HG03139 (cell line): ENCODE measurements around the gene PTPRA.
"Not testable (repeated sequence)": the region's sequence is repeated elsewhere in the genome, so short reads cannot be mapped to it uniquely, and the experiment has no call there.

Experiments
- ATAC-seq: cut with Tn5 transposase; IDR thresholded peaks from one replicate; pipeline ENCODE4 v1.9.1; 2021; ENCODE audit not compliant: unreplicated experiment

Gene PTPRA, protein sequence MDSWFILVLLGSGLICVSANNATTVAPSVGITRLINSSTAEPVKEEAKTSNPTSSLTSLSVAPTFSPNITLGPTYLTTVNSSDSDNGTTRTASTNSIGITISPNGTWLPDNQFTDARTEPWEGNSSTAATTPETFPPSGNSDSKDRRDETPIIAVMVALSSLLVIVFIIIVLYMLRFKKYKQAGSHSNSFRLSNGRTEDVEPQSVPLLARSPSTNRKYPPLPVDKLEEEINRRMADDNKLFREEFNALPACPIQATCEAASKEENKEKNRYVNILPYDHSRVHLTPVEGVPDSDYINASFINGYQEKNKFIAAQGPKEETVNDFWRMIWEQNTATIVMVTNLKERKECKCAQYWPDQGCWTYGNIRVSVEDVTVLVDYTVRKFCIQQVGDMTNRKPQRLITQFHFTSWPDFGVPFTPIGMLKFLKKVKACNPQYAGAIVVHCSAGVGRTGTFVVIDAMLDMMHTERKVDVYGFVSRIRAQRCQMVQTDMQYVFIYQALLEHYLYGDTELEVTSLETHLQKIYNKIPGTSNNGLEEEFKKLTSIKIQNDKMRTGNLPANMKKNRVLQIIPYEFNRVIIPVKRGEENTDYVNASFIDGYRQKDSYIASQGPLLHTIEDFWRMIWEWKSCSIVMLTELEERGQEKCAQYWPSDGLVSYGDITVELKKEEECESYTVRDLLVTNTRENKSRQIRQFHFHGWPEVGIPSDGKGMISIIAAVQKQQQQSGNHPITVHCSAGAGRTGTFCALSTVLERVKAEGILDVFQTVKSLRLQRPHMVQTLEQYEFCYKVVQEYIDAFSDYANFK

DNA sequence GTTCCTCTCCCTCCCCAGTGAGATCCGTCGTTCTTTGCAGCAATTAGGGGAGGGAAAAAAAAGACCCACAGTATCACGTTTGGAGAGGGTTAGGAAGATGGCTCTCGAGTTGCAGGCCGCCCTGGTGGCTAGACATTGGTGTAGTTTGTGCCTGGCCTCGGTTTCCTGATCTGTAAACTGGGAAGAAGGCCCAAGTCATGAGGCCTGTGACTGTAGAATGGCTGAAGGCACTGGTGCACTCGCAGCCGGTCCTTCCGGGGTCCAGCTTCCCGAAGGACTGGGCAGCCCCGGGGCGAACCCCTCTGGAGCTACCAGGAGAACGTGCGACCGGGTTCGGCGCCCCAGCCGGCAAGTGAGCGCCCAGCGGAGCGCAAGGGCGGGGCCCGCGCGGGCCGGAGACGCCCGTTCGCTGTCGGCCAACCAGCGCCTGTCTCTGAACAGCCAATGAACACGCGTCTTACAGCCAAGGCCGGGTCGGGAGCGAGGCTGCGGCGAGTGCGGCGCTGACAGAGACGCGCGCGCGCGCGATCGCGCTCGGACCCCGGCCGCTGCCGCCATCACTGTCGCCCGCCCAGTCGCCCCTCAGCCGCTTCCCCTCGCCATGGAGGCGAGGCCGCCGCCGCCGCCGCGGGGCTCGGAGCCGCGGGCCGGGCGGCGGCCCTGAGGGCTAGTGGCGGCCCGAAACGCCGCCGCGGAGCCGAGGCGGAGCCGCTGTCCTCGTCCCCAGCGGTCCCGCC, at the start of gene PTPRA:
TSS of gene PTPRA (plus strand) at position 472 of the 737 bp plus-strand sequence. CDS start 90,797 bp downstream, outside the sequence.
- peak; percentile 94 for ATAC-seq

GRCh38 chr20:2825761-2826160, 47.5 kb upstream of the PTPRA start:
- ATAC-seq: no peak

- ATAC-seq: no peak
Measured at GRCh38 chr20:2826655-2827054, 46.6 kb upstream of the PTPRA start.

DNA sequence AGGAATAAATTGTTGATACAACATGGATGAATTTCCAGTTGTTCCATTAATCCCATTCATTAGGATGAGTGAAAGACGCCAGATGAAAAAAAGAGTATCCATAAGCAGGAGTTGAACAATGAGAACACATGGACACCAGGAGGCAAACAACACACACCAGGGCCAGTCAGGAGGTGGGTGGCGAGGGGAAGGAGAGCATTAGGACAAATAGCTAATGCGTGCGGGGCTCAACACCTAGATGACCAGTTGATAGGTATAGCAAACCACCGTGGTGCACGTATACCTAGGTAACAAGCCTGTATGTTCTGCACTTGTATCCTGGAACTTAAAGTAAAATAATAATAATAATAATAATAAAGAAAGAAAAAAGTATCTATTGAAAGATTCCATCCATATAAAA, 43.9 kb upstream of the PTPRA start:
- ATAC-seq: no peak

GRCh38 chr20:2831206-2831605, 42.1 kb upstream of the PTPRA start:
- not testable (repeated sequence) for ATAC-seq

DNA sequence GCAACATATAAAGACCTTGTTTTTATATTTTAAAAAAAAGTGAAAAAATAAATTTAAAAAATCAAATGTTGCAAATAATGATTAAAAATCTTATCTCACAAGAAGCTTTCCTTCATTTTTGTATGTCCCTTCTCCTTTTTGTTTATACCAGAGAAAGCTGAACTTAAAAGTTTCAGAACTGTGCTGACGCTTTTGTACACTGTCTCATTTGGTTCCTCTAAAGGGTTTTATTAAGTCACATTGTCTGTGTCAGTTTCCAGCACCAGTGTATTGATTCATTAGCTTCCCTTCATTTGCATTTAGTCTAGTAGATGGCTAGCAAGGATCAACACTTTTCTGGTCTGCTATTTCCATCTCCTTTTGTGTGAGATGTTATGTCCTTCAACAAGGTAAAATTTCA, 39.5 kb upstream of the PTPRA start:
- no peak for ATAC-seq

- ATAC-seq: no peak
Measured at GRCh38 chr20:2834401-2835110, 38.7 kb upstream of the PTPRA start.

DNA sequence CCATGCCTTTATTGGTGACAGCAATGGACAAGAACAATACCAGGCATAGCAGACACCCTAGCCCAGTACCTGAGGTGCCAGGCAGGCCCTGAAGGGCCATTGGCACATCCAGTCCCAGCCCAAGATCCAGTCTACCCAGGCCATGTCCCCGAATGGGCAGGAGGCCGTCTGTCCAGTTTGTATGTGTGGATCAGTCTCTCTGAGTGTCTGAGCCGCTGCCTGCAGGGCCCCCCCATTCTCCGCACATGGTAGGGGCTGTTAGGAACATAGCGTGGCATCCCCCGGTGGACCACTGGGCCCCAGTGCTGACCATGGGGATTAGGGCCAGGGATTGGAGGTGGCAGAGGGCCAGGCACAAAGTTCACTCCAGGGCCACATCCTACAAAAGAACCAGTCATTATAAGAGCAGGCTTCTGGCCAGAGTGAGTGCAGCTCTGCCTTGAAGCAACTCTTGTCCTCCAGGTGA, 37.9 kb upstream of the PTPRA start:
- no peak for ATAC-seq

DNA sequence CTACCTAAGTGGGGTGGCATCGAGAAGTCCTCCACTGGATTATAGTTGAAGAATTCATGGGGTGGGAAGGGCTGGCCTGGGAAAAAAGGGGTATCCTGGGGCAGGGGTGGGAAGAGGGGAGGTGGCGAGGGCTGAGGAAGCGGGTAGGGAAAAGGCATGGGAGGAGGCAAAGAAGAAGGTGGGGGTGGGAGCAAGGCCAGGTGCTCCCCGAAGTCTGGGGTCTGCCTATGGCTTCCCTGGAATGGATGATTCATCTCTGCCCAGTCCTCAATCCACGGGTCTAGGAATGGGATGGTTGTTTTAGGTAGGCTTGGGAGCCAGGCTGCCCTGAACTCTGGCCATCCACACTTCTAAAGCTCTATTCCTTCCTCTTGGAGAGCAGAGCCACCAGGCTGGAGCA, 37.2 kb upstream of the PTPRA start:
- no peak for ATAC-seq

DNA sequence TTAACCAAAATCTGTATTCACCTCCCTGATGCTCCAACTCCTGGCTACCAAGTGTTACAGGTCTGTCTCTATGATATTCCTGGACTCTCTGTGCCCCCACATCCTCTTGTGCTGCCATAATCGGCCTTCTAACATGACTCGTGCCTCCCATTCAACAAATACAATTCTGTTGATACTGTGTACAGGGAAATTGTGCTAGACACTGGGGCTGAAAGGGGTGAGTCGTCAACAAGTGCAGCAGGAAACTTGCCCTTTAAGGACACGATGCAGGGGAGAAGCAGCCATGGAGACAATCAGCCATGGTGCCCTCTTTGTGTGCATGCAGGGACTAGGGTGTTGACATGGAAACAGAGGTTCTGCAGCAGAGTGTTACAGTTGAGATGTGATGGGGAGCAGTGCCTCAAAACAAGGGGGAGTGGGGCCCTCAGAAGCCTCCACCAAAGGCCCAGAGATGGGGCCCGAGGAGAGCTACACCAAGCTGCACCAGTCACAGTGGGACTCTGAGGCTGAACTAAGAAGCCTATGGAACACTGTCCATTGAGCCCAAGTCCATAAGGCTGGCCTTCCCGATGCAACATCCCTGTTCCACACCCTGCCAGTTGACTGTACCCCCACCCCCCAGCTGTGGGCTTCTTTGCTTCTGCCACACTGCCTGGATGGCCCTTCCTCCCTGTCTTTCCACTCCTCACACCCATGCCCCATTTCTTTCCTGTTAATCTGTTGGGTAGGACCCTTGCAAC, 35.9 kb upstream of the PTPRA start:
- ATAC-seq: no peak

DNA sequence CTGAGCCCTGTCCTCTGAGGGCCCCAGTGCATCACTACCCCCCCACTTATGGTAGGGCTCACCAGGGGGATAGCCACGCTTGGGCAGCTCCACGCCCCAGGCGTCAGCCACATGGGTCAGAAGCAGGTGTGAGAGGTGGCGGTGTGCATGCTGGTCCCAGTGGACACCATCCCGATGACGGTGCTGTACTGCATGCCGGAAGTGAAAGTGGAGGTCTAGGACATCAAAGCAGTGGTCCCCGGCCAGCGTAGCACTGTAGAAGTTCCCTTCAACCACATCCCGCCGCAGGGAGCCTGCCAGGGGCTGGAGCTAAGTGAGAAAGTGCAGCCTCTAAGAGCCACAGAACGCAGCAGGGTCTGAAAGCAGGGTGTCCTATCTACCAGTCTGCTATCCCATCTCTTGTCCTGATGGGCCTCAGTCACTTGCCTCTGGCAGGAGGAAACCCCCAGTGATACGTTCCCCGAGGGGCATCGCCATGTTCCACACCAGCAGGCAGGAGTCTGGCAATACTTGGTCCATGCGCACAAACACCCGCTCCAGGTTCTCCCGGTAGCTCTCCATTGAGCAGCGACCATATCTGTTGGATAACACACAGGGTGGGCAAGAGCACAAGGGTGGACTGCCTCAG, 35.0 kb upstream of the PTPRA start:
- no peak for ATAC-seq

GRCh38 chr20:2838847-2839671, 34.2 kb upstream of the PTPRA start:
- no peak for ATAC-seq

- no peak for ATAC-seq
Measured at GRCh38 chr20:2839732-2840137, 33.5 kb upstream of the PTPRA start.

DNA sequence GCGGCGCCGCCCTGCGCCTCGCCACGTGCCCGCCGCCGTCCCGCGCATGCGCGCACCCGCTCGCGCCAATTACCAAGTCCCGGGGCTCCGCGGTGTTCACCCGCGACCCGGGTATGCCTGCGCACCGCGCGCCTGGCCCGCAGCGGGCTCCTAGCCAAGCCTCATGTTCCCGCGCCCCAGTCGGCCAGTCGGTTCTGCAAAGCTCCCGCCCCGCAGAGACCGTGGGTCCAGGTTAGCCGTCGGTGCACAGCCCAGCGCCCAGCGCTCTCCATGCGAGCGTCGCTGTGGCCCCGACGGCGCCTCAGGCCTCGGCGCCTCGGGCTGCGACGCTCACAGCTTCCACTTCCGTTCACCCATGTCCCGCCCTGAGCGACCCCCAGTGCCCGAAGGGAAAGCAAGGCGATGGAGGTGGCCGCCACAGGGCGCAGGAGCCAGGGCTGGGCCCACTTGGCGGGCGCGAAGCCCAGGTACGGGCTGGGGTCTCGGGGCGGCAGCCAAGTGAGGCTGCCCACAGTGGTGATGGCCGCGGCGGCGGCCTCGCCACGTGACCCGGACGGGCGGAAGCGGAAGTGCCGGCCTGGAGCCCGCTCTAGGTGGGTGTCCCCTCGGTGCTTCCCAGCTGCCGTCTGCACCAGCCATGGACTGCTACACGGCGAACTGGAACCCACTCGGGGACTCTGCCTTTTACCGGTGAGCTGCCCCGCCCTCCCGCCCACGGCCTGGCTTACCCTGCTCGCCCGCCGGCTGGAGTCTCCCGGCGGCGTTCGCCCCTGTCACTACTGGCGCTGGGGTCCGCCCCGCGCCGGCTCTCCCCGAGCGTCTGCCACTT, 32.9 kb upstream of the PTPRA start, which contains the start of the genes PCED1A and VPS16:
TSS of gene PCED1A (minus strand) at position 518 of the 829 bp plus-strand sequence. CDS start 743 bp downstream, outside the sequence.
TSS of gene VPS16 (plus strand) at position 608 of the 829 bp plus-strand sequence. CDS start at position 638, 30 bp downstream.
- peak; percentile 77 for ATAC-seq

- ATAC-seq: peak; percentile 28
Measured at GRCh38 chr20:2840967-2841531, 32.2 kb upstream of the PTPRA start.

GRCh38 chr20:2845607-2846006, 27.7 kb upstream of the PTPRA start:
- ATAC-seq: no peak

- no peak for ATAC-seq
Measured at GRCh38 chr20:2846698-2847097, 26.6 kb upstream of the PTPRA start.
